AG10803 (cell line): ENCODE data around the gene IL12RB2.
"Not testable (repeated sequence)": the region's sequence is repeated elsewhere in the genome, so short reads cannot be mapped to it uniquely, and the experiment has no call there.

ENCODE experiments used
- DNase-seq: peaks from one replicate; pipeline ENCODE4 v3.0.0; 2010; ENCODE audit warnings: low read depth
- H3K4me3 ChIP-seq: 2 replicates; pipeline ENCODE4 v1.5.1; 2011; ENCODE audit warnings: mild to moderate bottlenecking, low read length, control low read depth
- CTCF ChIP-seq: conservative IDR thresholded peaks from 2 replicates; pipeline ENCODE4 v1.5.1; 2011; ENCODE audit warnings: mild to moderate bottlenecking, low read length, control low read depth, inconsistent platforms

Gene IL12RB2

GRCh38 chr1:67394548-67394947, 86.9 kb downstream of the IL12RB2 start:
- DNase-seq = no peak
- TF ChIP-seq CTCF = no peak
- H3K4me3 ChIP-seq = no peak overlapping the region

GRCh38 chr1:67399199-67399993, 91.7 kb downstream of the IL12RB2 start:
- no peak overlapping the region for H3K4me3 ChIP-seq
- no peak for TF ChIP-seq CTCF
- no peak for DNase-seq

- H3K4me3 ChIP-seq, DNase-seq: not testable (repeated sequence)
Measured at GRCh38 chr1:67400029-67400786, 92.5 kb downstream of the IL12RB2 start.

- TF ChIP-seq CTCF = no peak
- no peak overlapping the region for H3K4me3 ChIP-seq
- no peak for DNase-seq
Measured at GRCh38 chr1:67401443-67401842, 93.8 kb downstream of the IL12RB2 start.

- DNase-seq = peak; percentile 14
- TF ChIP-seq CTCF = no peak
- H3K4me3 ChIP-seq = no peak overlapping the region
Measured at GRCh38 chr1:67404212-67404620, 96.5 kb downstream of the IL12RB2 start.

- TF ChIP-seq CTCF = no peak
- DNase-seq = no peak
- H3K4me3 ChIP-seq = no peak overlapping the region
Measured at GRCh38 chr1:67405473-67406245, 98.0 kb downstream of the IL12RB2 start.

- no peak overlapping the region for H3K4me3 ChIP-seq
- TF ChIP-seq CTCF = no peak
- DNase-seq = no peak
Measured at GRCh38 chr1:67407498-67407897, 99.8 kb downstream of the IL12RB2 start.
